Esophagus squamous epithelium (tissue), 4 donors: ENCODE data around the gene S100B.

Experiments
- CTCF ChIP-seq, 6 experiments: fragments of 450-650 bp in 4 of 6; fragments of 200-600 bp in 2 of 6; sonication (generic) in 2 of 6; IDR thresholded peaks; one replicate each; pipeline ENCODE4 v1.5.1; 2016 to 2019; ENCODE audit warnings: antibody characterized with exemption in 6 of 6, mild to moderate bottlenecking in 4 of 6, moderate library complexity in 4 of 6
- POLR2A ChIP-seq, 4 donors: fragments of 450-650 bp; IDR thresholded peaks; one replicate each; pipeline ENCODE4 v1.6.1; 2017; ENCODE audit warnings: antibody characterized with exemption in 4 of 4, mild to moderate bottlenecking in 4 of 4, moderate library complexity in 3 of 4

GRCh38 chr21:46639489-46640386 lies 34.9 kb upstream of the S100B start:
- TF ChIP-seq CTCF (IDR thresholded peaks at IDR 0.05) (peak in 5 of 6 experiments; percentile 8 to 59 (median 50)), POLR2A (IDR thresholded peaks at IDR 0.05) (no peak)
